ENCODE results near the gene RPS29. TPM values are rescaled to one million over a fixed set of nuclear protein-coding genes. Genes with fewer than 3 reads are reported as not detected.
"Not testable (repeated sequence)": the region's sequence is repeated elsewhere in the genome, so short reads cannot be mapped to it uniquely, and the experiment has no call there.

The RPS29 gene
- total RNA-seq, 1 experiment from 2014 or later, result 866 TPM

- ChIA-PET POLR2A (interaction anchor here (0.6 to 0.7 kb wide), 3 partner anchors 168 to 381 kb away, joined by 6 to 17 read pairs (median 8); no protein-coding TSS in a partner anchor), CTCF (interaction anchor here (0.7 kb wide), 2 partner anchors 35 to 275 kb away, joined by 3 to 12 read pairs; no protein-coding TSS in a partner anchor)
- TSS peak; percentile 94 for BruUV-seq (replicated peaks)
- intact Hi-C loops (cut with micrococcal nuclease; ENCODE audit: unreplicated experiment) (no loop called here), in situ Hi-C loops (cut with HindIII; ENCODE audit: low pct_unique_long_range_greater_than_20kb, low sequenced_read_pairs) (no loop called here)
- H3K27ac ChIP-seq (ENCODE audit: low read length), result peak overlapping the region; percentile 97
- peak overlapping the region; percentile 92 to 95 for H3K4me3 ChIP-seq (ENCODE audit: low read depth in 2 of 2, low read length in 2 of 2)
- H3K4me1 ChIP-seq (ENCODE audit: control insufficient read depth, insufficient read depth, low read length), result peaks cover 18% of the 10 kb centered on the region
- no peaks in the 10 kb centered on the region for H3K27me3 ChIP-seq (ENCODE audit: control insufficient read depth, insufficient read depth, low read length)
- peaks cover 15% of the 10 kb centered on the region for H3K36me3 ChIP-seq (ENCODE audit: control insufficient read depth, insufficient read depth, low read length)
- H3K9me3 ChIP-seq (ENCODE audit: control insufficient read depth, insufficient read depth, low read depth, low read length), result no peaks in the 10 kb centered on the region
- no peak for DNase-seq (ENCODE audit: low read depth, low spot score)
- TF ChIP-seq SIN3A (IDR thresholded peaks at IDR 0.05; ENCODE audit: borderline replicate concordance, insufficient read depth, low read depth, low read length) (no peak), CTCF (IDR thresholded peaks at IDR 0.05) (no peak), TCF7L2 (IDR thresholded peaks at IDR 0.05; ENCODE audit: low read depth, low read length) (no peak), POLR2AphosphoS5 (IDR thresholded peaks at IDR 0.05; ENCODE audit: low read depth, low read length) (no peak)
- TF ChIP-seq, protein P1, sequence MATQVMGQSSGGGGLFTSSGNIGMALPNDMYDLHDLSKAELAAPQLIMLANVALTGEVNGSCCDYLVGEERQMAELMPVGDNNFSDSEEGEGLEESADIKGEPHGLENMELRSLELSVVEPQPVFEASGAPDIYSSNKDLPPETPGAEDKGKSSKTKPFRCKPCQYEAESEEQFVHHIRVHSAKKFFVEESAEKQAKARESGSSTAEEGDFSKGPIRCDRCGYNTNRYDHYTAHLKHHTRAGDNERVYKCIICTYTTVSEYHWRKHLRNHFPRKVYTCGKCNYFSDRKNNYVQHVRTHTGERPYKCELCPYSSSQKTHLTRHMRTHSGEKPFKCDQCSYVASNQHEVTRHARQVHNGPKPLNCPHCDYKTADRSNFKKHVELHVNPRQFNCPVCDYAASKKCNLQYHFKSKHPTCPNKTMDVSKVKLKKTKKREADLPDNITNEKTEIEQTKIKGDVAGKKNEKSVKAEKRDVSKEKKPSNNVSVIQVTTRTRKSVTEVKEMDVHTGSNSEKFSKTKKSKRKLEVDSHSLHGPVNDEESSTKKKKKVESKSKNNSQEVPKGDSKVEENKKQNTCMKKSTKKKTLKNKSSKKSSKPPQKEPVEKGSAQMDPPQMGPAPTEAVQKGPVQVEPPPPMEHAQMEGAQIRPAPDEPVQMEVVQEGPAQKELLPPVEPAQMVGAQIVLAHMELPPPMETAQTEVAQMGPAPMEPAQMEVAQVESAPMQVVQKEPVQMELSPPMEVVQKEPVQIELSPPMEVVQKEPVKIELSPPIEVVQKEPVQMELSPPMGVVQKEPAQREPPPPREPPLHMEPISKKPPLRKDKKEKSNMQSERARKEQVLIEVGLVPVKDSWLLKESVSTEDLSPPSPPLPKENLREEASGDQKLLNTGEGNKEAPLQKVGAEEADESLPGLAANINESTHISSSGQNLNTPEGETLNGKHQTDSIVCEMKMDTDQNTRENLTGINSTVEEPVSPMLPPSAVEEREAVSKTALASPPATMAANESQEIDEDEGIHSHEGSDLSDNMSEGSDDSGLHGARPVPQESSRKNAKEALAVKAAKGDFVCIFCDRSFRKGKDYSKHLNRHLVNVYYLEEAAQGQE (IDR thresholded peaks at IDR 0.05; ENCODE audit: insufficient read depth in 1 of 2, low read depth in 2 of 2, low read length in 1 of 2), result no peak
- no peak for ATAC-seq
Observed at GRCh38 chr14:49619730-49620129, 33.5 kb upstream of the RPS29 start.

DNA sequence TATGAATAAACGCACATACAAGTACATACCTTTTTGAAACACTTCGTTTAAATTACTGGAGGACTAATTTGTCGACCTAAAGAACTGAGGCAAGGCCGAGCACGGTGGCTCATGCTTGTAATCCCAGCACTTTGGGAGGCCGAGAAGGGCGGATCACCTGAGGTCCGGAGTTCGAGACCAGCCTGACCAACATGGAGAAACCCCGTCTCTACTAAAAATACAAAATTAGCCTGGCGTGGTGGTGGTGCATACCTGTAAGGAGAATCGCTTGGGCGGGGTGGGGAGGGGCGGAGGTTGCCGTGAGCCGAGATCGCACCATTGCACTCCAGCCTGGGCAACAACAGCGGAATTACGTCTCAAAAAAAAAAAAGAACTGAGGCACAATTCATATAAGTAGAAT, 33.1 kb upstream of the RPS29 start:
- H3K9me3 ChIP-seq (ENCODE audit: control insufficient read depth, insufficient read depth, low read depth, low read length); ATAC-seq; in situ Hi-C loops (cut with HindIII; ENCODE audit: low pct_unique_long_range_greater_than_20kb, low sequenced_read_pairs); intact Hi-C loops (cut with micrococcal nuclease; ENCODE audit: unreplicated experiment); DNase-seq (ENCODE audit: low read depth, low spot score); H3K27me3 ChIP-seq (ENCODE audit: control insufficient read depth, insufficient read depth, low read length); BruUV-seq (replicated peaks); CTCF ChIA-PET: not testable (repeated sequence)
- POLR2A ChIA-PET, result interaction anchor here (0.6 kb wide), 1 partner anchor 169 kb away, joined by 6 read pairs; no protein-coding TSS in a partner anchor
- H3K4me3 ChIP-seq (ENCODE audit: low read depth in 2 of 2, low read length in 2 of 2), result peak overlapping the region; percentile 92 to 95
- H3K4me1 ChIP-seq (ENCODE audit: control insufficient read depth, insufficient read depth, low read length), result peaks cover 18% of the 10 kb centered on the region
- peaks cover 17% of the 10 kb centered on the region for H3K36me3 ChIP-seq (ENCODE audit: control insufficient read depth, insufficient read depth, low read length)
- peak overlapping the region; percentile 97 for H3K27ac ChIP-seq (ENCODE audit: low read length)

DNA sequence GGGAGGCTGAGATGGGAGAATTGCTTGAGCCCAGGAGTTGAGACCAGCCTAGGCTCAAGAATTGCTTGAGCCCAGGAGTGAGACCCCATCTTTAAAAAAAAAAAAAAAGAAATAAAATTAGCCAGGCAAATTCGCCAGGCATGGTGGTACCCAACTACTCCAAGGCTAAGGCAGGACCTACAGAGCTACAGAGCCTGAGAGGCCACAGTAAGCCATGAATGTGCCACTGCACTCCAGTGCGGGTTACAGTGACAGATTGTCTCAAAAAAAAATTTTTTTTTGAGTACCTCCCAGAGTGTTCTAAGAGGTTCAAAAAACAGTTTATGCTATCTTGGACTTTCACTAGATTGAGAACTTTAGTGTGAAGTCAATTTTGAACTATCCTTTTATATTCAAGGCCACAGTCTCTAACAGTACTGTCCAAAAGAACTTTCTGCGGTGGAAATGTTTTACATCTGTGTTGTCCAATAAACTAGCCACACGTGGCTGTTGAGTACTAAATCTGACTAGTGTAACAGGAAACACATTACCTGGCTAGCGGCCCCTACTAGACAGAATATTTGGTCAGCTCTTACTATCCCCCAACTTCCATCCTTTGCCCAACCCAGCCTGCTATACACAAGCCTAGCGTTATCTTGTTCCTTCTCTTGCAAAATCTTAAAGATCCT, 31.8 kb upstream of the RPS29 start:
- H3K27ac ChIP-seq (ENCODE audit: low read length), result peak overlapping the region; percentile 97; the same call in 1 of the 2 replicates
- H3K4me1 ChIP-seq (ENCODE audit: control insufficient read depth, insufficient read depth, low read length), result peaks cover 15% of the 10 kb centered on the region; the same call in 1 of the 2 replicates
- no peaks in the 10 kb centered on the region for H3K27me3 ChIP-seq (ENCODE audit: control insufficient read depth, insufficient read depth, low read length)
- no peak overlapping the region for H3K4me3 ChIP-seq (ENCODE audit: low read depth in 2 of 2, low read length in 2 of 2)
- intact Hi-C loops (cut with micrococcal nuclease; ENCODE audit: unreplicated experiment), result no loop called here
- POLR2A ChIA-PET, result no interaction called here
- no TSS peak for BruUV-seq (replicated peaks)
- TF ChIP-seq POLR2AphosphoS5 (IDR thresholded peaks at IDR 0.05; ENCODE audit: low read depth, low read length) (peak; percentile 36), SIN3A (IDR thresholded peaks at IDR 0.05; ENCODE audit: borderline replicate concordance, insufficient read depth, low read depth, low read length) (no peak)
- DNase-seq (ENCODE audit: low read depth, low spot score) (no peak), ATAC-seq (no peak)
- CTCF ChIA-PET, result no interaction called here
- in situ Hi-C loops (cut with HindIII; ENCODE audit: low pct_unique_long_range_greater_than_20kb, low sequenced_read_pairs), result no loop called here
- H3K9me3 ChIP-seq (ENCODE audit: control insufficient read depth, insufficient read depth, low read depth, low read length), result no peaks in the 10 kb centered on the region
- peaks cover 17% of the 10 kb centered on the region for H3K36me3 ChIP-seq (ENCODE audit: control insufficient read depth, insufficient read depth, low read length)

Measured in Panc1 (cell line).